ENCODE results near the gene FSTL4. TPM values are rescaled to one million over a fixed set of nuclear protein-coding genes. Genes with fewer than 3 reads are reported as not detected.

The FSTL4 gene
- total RNA-seq, 2 donors from 2014 or later, result 4.5 to 10.1 TPM

- Histone ChIP-seq H3K36me3 (no peaks in the 10 kb centered on the region), H3K4me1 (replicated peaks) (no peaks in the 10 kb centered on the region), H3K4me3 (no peak overlapping the region), H3K27ac (no peak overlapping the region), H3K9me3 (no peaks in the 10 kb centered on the region), H3K27me3 (replicated peaks; ENCODE audit: insufficient read depth) (no peaks in the 10 kb centered on the region)
- intact Hi-C loops (cut with DNase I), result no loop called here
- TF ChIP-seq CTCF (IDR thresholded peaks at IDR 0.05) (no peak), POLR2AphosphoS5 (IDR thresholded peaks at IDR 0.05) (no peak), POLR2A (IDR thresholded peaks at IDR 0.05) (no peak)
- WGBS, result 100% methylated on average over 3 of the region's 3 CpGs
- no peak for DNase-seq (ENCODE audit: low spot score)
These were observed 379.9 kb downstream of the FSTL4 start for GRCh38 chr5:133232435-133232834.

DNA sequence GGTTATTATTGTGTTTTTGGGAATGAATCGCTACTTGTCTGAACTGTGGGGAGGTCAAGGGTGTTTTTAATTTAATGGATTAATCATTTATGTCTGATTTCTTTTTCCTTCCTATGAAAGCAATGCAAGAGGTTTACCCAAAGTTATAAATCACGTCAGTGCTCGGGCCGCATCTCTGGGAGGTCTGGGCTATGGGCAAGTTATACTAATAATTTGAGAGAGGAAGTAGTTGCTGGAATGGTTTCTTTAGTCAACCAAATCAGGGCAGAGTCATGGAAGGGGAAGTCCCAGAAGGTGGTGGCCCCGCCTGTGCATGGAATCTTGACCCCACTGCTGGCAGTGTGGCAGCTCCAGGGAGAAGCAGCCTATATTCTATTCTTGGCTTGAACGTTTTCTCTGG, 380.3 kb downstream of the FSTL4 start:
- H3K27ac ChIP-seq, result no peak overlapping the region
- WGBS, result 83% methylated on average over 6 of the region's 6 CpGs

DNA sequence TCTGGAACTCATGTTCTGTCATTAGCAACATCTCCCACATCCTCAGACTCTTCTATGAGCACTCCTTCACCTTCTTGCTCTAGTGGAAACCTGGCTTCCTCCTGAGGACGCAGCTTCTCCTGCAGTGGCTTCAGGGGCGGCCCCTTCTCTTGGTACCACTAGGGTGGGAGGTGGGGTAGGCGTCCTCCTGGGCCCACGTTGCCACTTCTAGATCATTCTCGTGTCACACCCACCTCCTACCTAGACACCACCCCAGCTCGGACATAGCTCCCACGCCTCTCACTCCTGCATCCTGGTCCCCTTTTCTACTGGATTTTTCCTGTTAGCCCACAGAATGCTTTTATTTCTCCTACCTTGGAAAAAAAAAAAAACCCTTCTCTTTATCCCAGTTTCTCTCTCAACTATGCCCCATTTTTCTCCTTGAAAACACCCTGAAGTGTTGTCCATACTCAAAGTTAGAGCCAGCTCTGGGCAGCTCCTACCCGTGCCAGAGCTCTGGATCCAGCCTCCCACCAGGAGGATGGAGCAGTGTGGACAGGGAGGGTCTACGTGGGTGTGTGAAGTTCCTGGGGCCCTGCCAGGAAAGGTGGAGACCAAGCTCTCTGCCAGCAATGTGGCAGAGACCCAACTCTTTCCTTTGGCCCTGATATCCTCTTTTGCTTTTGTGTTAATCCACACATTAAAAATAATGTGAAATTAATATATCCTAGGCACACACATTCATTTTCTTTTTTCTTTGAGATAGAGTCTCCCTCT, 381.3 kb downstream of the FSTL4 start:
- no peaks in the 10 kb centered on the region for H3K9me3 ChIP-seq
- no peaks in the 10 kb centered on the region for H3K27me3 ChIP-seq (replicated peaks; ENCODE audit: insufficient read depth)
- H3K4me1 ChIP-seq (replicated peaks), result peaks cover 3% of the 10 kb centered on the region
- no peak overlapping the region for H3K27ac ChIP-seq
- intact Hi-C loops (cut with DNase I), result no loop called here
- H3K36me3 ChIP-seq, result no peaks in the 10 kb centered on the region
- no peak overlapping the region for H3K4me3 ChIP-seq
- WGBS, result 71% methylated on average over 9 of the region's 9 CpGs
- no peak for TF ChIP-seq CTCF (IDR thresholded peaks at IDR 0.05)
- TF ChIP-seq POLR2A (IDR thresholded peaks at IDR 0.05), result no peak
- no peak for TF ChIP-seq POLR2AphosphoS5 (IDR thresholded peaks at IDR 0.05)
- DNase-seq (ENCODE audit: low spot score), result no peak

More for the DNA sequence above, 380.3 kb downstream of the FSTL4 start:
- no peak for TF ChIP-seq POLR2A (IDR thresholded peaks at IDR 0.05)
- no peak for TF ChIP-seq CTCF (IDR thresholded peaks at IDR 0.05)
- no peak for TF ChIP-seq POLR2AphosphoS5 (IDR thresholded peaks at IDR 0.05)
- Histone ChIP-seq H3K27me3 (replicated peaks; ENCODE audit: insufficient read depth) (no peaks in the 10 kb centered on the region), H3K4me3 (no peak overlapping the region), H3K4me1 (replicated peaks) (no peaks in the 10 kb centered on the region), H3K36me3 (no peaks in the 10 kb centered on the region), H3K9me3 (no peaks in the 10 kb centered on the region)
- intact Hi-C loops (cut with DNase I), result no loop called here
- no peak for DNase-seq (ENCODE audit: low spot score)

GRCh38 chr5:133229931-133230664, 382.2 kb downstream of the FSTL4 start:
- Histone ChIP-seq H3K4me3 (no peak overlapping the region), H3K27me3 (replicated peaks; ENCODE audit: insufficient read depth) (no peaks in the 10 kb centered on the region), H3K27ac (no peak overlapping the region), H3K4me1 (replicated peaks) (peaks cover 3% of the 10 kb centered on the region), H3K36me3 (no peaks in the 10 kb centered on the region), H3K9me3 (no peaks in the 10 kb centered on the region)
- WGBS, result 94% methylated on average over 8 of the region's 8 CpGs
- intact Hi-C loops (cut with DNase I), result no loop called here
- no peak for DNase-seq (ENCODE audit: low spot score)
- no peak for TF ChIP-seq POLR2A (IDR thresholded peaks at IDR 0.05)
- no peak for TF ChIP-seq CTCF (IDR thresholded peaks at IDR 0.05)
- TF ChIP-seq POLR2AphosphoS5 (IDR thresholded peaks at IDR 0.05), result no peak

All from prostate gland (tissue), 2 donors.